Muscle layer of duodenum (tissue), 2 donors: ENCODE measurements around the gene XPOT.

Source experiments
- H3K27ac ChIP-seq: one replicate; pipeline ENCODE4 v1.7.0; 2013; ENCODE audit warnings: mild to moderate bottlenecking, low read length
- H3K27me3 ChIP-seq: one replicate; pipeline ENCODE4 v1.7.0; 2013; ENCODE audit warnings: low read depth, mild to moderate bottlenecking, control low read depth, low read length
- H3K36me3 ChIP-seq, 2 donors: one replicate each; pipeline ENCODE4 v1.7.0; 2013; ENCODE audit warnings: low read length in 2 of 2, control low read depth in 1 of 2, mild to moderate bottlenecking in 1 of 2; ENCODE audit not compliant: insufficient read depth in 2 of 2, control insufficient read depth in 1 of 2
- H3K4me1 ChIP-seq, 2 donors: one replicate each; pipeline ENCODE4 v1.7.0; 2013; ENCODE audit warnings: low read length in 2 of 2, mild to moderate bottlenecking in 2 of 2, control low read depth in 1 of 2, moderate library complexity in 1 of 2; ENCODE audit not compliant: insufficient read depth in 2 of 2, control insufficient read depth in 1 of 2
- H3K4me3 ChIP-seq, 2 donors: one replicate each; pipeline ENCODE4 v1.7.0; 2013; ENCODE audit warnings: low read length in 2 of 2, low read depth in 1 of 2, mild to moderate bottlenecking in 1 of 2
- H3K9me3 ChIP-seq, 2 donors: one replicate each; pipeline ENCODE4 v1.7.0; 2013; ENCODE audit warnings: low read length in 2 of 2, control low read depth in 1 of 2, mild to moderate bottlenecking in 1 of 2; ENCODE audit not compliant: control insufficient read depth in 1 of 2
- donor health status: healthy.

Gene XPOT

DNA sequence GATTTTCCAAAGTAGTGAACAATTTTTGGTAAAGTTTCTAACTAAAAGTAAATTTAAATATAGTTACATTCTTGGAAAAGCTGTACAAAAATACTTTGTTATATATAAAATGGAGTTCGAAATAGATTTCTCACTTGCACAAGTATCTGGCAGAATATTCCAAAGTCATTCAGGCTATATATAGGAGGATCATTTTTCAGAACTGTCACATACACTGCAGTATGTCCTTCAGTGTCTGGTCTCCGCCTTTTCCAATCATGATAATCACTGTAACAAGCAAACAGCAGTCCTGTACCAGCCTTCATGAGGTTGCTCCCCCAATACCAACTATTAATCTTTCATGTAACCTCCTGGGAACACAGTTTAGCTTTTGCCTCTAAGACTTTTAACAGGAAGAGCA, 66.3 kb downstream of the XPOT start:
- Histone ChIP-seq H3K27me3 (no peaks in the 10 kb centered on the region), H3K27ac (no peak overlapping the region), H3K36me3 (peaks cover 44 to 53% of the 10 kb centered on the region in 2 donors), H3K9me3 (peaks cover 0 to 1% of the 10 kb centered on the region in 2 donors), H3K4me3 (no peak overlapping the region), H3K4me1 (peaks cover 0 to 4% of the 10 kb centered on the region in 2 donors)

DNA sequence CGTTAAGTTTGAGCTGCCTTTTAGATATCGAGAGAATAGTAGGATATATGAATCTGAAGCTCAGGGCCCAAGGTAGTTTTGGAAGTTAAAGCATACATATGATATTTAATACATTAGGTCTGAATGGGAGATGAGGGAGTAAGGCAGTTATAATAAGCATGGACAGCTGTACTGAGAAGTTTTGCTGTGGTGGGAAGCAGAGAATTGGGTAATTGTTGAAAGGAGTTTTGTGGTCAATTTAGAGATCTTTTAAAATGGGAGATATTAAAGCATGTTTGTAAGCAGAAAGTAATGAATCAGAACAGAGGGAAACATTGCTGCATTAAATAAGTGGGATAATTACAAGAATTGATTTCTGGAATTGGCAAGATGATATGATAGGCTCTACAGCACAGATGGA, 69.0 kb downstream of the XPOT start:
- H3K27ac ChIP-seq, result no peak overlapping the region
- H3K4me3 ChIP-seq, result no peak overlapping the region
- peaks cover 0 to 4% of the 10 kb centered on the region in 2 donors for H3K4me1 ChIP-seq
- peaks cover 50 to 51% of the 10 kb centered on the region in 2 donors for H3K36me3 ChIP-seq
- peaks cover 0 to 13% of the 10 kb centered on the region in 2 donors for H3K9me3 ChIP-seq
- H3K27me3 ChIP-seq, result no peaks in the 10 kb centered on the region

GRCh38 chr12:64475518-64475917, 71.3 kb downstream of the XPOT start:
- Histone ChIP-seq H3K4me1 (no peaks in the 10 kb centered on the region), H3K36me3 (peaks cover 43 to 53% of the 10 kb centered on the region in 2 donors), H3K4me3 (no peak overlapping the region), H3K27me3 (no peaks in the 10 kb centered on the region), H3K9me3 (peaks cover 0 to 13% of the 10 kb centered on the region in 2 donors), H3K27ac (no peak overlapping the region)

DNA sequence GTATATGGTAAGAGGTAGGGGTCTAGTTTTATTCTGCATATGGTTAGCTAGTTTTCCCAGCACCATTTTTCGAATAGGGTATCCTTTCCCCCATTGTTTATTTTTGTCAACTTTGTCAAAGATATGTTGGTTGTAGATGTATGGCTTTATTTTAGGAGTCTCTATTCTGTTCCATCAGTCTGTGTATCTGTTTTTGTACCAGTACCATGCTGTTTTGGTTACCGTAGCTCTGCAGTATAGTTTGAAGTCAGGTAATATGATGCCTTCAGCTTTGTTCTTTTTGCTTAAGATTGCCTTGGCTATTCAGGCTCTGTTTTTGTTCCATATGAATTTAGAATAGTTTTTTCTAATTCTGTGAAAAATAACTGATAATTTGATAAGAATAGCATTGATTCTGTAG, 72.7 kb downstream of the XPOT start:
- Histone ChIP-seq H3K9me3 (peaks cover 0 to 13% of the 10 kb centered on the region in 2 donors), H3K27me3 (no peaks in the 10 kb centered on the region), H3K27ac (no peak overlapping the region), H3K4me1 (no peaks in the 10 kb centered on the region), H3K4me3 (no peak overlapping the region), H3K36me3 (peaks cover 41 to 53% of the 10 kb centered on the region in 2 donors)

DNA sequence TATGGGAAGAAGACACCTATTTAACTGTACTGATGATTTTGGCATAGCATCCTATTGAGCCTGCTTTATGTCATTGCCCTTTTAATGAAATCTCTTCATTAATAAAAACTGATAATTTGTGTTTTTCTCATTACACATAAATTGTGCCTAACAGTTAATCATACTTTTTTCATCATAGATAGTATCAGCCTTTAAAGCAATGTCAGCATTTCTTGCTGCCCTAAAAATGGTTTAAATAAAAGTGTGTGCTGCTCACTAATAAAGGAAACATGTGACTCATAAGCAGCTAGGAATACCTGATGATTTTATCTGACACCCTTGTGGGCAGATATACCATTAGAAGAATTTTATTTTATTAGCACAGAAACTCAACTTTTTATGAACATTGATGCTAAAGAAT, 74.5 kb downstream of the XPOT start:
- Histone ChIP-seq H3K27ac (no peak overlapping the region), H3K36me3 (peaks cover 44 to 61% of the 10 kb centered on the region in 2 donors), H3K9me3 (peaks cover 0 to 13% of the 10 kb centered on the region in 2 donors), H3K4me3 (no peak overlapping the region), H3K27me3 (no peaks in the 10 kb centered on the region), H3K4me1 (no peaks in the 10 kb centered on the region)

DNA sequence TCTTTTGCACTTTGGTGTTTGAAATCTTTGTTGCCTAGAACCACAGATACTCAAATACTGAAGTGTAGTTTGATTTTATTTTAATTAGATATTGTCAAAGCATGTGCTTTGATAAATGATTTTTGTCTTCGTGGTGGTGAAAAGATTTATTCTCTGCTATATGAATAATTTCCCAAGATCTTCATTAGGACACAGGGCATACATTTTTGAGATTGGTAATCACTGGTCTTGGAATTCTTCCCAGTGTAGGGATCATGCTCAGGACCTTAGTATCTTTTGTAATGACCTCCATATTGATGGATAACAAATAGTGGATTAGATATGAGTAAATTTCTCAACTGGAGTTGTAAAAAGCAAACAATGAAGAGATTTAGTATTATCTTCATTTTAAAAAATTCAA, 76.0 kb downstream of the XPOT start:
- Histone ChIP-seq H3K27me3 (no peaks in the 10 kb centered on the region), H3K4me1 (no peaks in the 10 kb centered on the region), H3K4me3 (no peak overlapping the region), H3K9me3 (peaks cover 0 to 13% of the 10 kb centered on the region in 2 donors), H3K36me3 (peaks cover 31 to 60% of the 10 kb centered on the region in 2 donors), H3K27ac (no peak overlapping the region)

DNA sequence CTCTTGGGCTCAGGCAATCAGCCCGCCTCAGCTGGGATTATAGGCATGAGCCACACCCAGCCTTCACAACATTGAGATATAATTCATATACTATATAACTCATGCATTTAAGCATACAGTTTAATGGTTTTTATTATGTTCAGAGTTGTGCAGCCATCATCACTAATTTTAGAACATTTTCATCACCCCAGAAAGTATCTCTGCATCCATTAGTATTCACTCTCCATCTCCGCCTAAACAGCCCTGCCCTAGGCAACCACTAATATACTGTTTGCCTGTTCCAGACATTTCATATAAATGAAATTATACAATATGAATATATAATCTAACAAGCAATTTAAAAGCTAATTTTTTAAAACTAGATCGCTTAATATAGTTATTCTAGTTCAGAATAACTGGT, 82.5 kb downstream of the XPOT start:
- H3K27ac ChIP-seq, result no peak overlapping the region
- H3K4me1 ChIP-seq, result no peaks in the 10 kb centered on the region
- no peaks in the 10 kb centered on the region for H3K9me3 ChIP-seq
- peaks cover 47 to 57% of the 10 kb centered on the region in 2 donors for H3K36me3 ChIP-seq
- no peak overlapping the region for H3K4me3 ChIP-seq
- no peaks in the 10 kb centered on the region for H3K27me3 ChIP-seq

DNA sequence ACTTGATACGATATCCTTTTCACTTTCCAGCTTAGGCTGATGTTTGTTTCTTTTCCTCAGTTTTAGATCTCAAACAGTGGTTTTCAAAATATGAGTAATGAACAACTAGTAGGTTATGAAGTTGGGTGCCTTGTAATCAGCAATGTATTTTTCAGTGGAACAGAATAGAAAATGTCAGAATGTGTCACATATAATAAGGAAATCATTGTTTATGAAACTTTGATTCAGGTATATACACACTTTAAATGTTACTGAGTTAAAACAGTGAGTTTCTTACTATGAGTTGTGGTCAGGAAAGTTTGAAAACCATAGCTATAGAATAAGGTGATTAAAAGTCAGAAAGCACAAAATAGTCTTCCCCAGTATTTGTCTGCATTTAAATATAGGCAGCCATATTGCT, 87.5 kb downstream of the XPOT start:
- Histone ChIP-seq H3K36me3 (peaks cover 38 to 47% of the 10 kb centered on the region in 2 donors), H3K27ac (no peak overlapping the region), H3K9me3 (no peaks in the 10 kb centered on the region), H3K27me3 (no peaks in the 10 kb centered on the region), H3K4me1 (no peaks in the 10 kb centered on the region), H3K4me3 (no peak overlapping the region)

- Histone ChIP-seq H3K27me3 (no peaks in the 10 kb centered on the region), H3K36me3 (peaks cover 44 to 50% of the 10 kb centered on the region in 2 donors), H3K9me3 (no peaks in the 10 kb centered on the region), H3K4me1 (no peaks in the 10 kb centered on the region), H3K27ac (no peak overlapping the region), H3K4me3 (no peak overlapping the region)
Observed at GRCh38 chr12:64493513-64493912, 89.3 kb downstream of the XPOT start.

GRCh38 chr12:64494998-64495729, 91.0 kb downstream of the XPOT start:
- Histone ChIP-seq H3K4me1 (no peaks in the 10 kb centered on the region), H3K27me3 (no peaks in the 10 kb centered on the region), H3K27ac (no peak overlapping the region), H3K9me3 (no peaks in the 10 kb centered on the region), H3K36me3 (peaks cover 44 to 47% of the 10 kb centered on the region in 2 donors), H3K4me3 (no peak overlapping the region)

DNA sequence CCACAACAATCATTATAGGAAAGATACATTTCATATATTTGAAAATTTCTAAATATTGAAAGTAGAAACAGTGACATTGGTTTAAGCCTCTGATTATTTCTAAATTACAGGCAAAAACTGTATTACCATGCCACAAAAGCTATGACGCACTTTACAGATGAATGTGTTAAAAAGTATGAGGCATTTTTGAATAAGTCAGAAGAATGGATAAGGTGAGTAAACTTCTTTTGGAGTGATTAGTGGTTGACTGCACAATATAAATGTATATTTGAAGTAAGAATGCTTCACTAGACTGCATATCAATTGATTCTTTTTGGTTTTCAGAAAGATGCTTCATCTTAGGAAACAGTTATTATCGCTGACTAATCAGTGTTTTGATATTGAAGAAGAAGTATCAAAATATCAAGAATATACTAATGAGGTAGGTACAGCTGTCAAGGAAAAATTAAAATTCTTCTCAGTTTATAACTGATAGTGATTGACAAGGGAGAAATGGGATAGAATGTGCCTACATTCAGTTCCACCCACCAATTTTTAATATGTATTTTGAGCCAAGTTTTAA, 92.7 kb downstream of the XPOT start:
- Histone ChIP-seq H3K27ac (no peak overlapping the region), H3K4me3 (no peak overlapping the region), H3K9me3 (no peaks in the 10 kb centered on the region), H3K36me3 (peaks cover 41% of the 10 kb centered on the region in 2 donors), H3K27me3 (no peaks in the 10 kb centered on the region), H3K4me1 (no peaks in the 10 kb centered on the region)
